Psoas muscle (tissue), 8 donors: ENCODE data around the gene CLPTM1L. TPM values are rescaled to one million over a fixed set of nuclear protein-coding genes. Genes with fewer than 3 reads are reported as not detected.

Experiments
- ATAC-seq, 4 donors: fragments of 200-7000 bp; cut with Tn5 transposase; one replicate each; pipeline ENCODE4 v1.9.1; 2020; ENCODE audit warnings: moderate library complexity in 3 of 4, mild to moderate bottlenecking in 2 of 4
- DNase-seq, 2 donors: peaks; one replicate each; pipeline ENCODE4 v3.0.0-alpha.2; 2020
- H3K27ac ChIP-seq: fragments of 200-600 bp; one replicate; pipeline ENCODE4 v1.8.0; 2022
- H3K27me3 ChIP-seq, 3 donors: fragments of 200-600 bp in 1 of 3; one replicate each; pipeline versions ENCODE4 v1.6.1 to v1.8.0; 2013 to 2022; ENCODE audit warnings: low read length in 2 of 3, mild to moderate bottlenecking in 2 of 3, moderate library complexity in 1 of 3; ENCODE audit not compliant: insufficient read depth in 3 of 3
- H3K36me3 ChIP-seq, 2 donors: fragments of 200-600 bp in 1 of 2; one replicate each; pipeline versions ENCODE4 v1.6.1 to v1.8.0; 2013 to 2022; ENCODE audit warnings: low read depth in 1 of 2, mild to moderate bottlenecking in 1 of 2, moderate library complexity in 1 of 2; ENCODE audit not compliant: insufficient read depth in 1 of 2
- H3K4me1 ChIP-seq: fragments of 200-600 bp; one replicate; pipeline ENCODE4 v1.8.0; 2022
- H3K4me3 ChIP-seq: fragments of 200-600 bp; one replicate; pipeline ENCODE4 v1.8.0; 2022; ENCODE audit warnings: mild to moderate bottlenecking
- H3K9me3 ChIP-seq: fragments of 200-600 bp; one replicate; pipeline ENCODE4 v1.8.0; 2022
- CTCF ChIP-seq: fragments of 200-600 bp; IDR thresholded peaks from one replicate; pipeline ENCODE4 v1.8.0; 2022; ENCODE audit warnings: antibody characterized with exemption
- WGBS, 3 donors: extraction: QIAGEN DNeasy Blood & Tissue Kit; methylation state at CpG; one replicate each; pipeline versions ENCODE4 v1.1.6 to v1.1.7; 2013; 5-methylcytosine and 5-hydroxymethylcytosine counted together
- intact Hi-C, 2 donors: fragments of 100-400 bp; cut with DNase I; formaldehyde crosslinking; loops; one replicate each; pipeline versions ENCODE4 v1.11.0 to v1.14.2; 2022
- polyA plus RNA-seq, 3 donors: library from polyadenylated mRNA; stranded (reverse); fragments of 200-250 nt; gene quantifications; one replicate each; pipeline ENCODE4 v1.2.3, GENCODE V29; 2013
- total RNA-seq, 4 donors: library from RNA; stranded (reverse); fragmentation: NEBNext Ultra II Directional in 2 of 4; extraction: Animal tissue kit (Norgen Biotek cat#: 25700) in 2 of 4; gene quantifications; one replicate each; pipeline versions ENCODE4 v1.2.1 to v1.2.4, GENCODE V29; 2021 to 2023
- donor health status: healthy with polysubstance abuse.
- donor health status: DM: no; HTN: no; CAD: no; lungs with moderate emphysema.
- donor health status: Bipolar disorder and iron deficiency.
- donor health status: healthy.
- donor health status: DM: yes; HTN: yes; CAD: no.
- donor health status: DM: no; HTN: no; CAD: no.
- donor health status: DM: no; HTN: no; CAD: no.
- donor health status: DM: yes; HTN: yes; CAD: no.

The CLPTM1L gene
- total and polyA plus RNA-seq, 7 donors = 24.2 to 92.4 (median 34.8) TPM

GRCh38 chr5:1378096-1378495, 33.2 kb upstream of the CLPTM1L start:
- DNase-seq (peak in 1 of 2 donors; percentile 32), ATAC-seq (no peak)
- intact Hi-C loops = no loop called here
- no peak overlapping the region for H3K27ac ChIP-seq
- no peaks in the 10 kb centered on the region for H3K36me3 ChIP-seq
- H3K4me3 ChIP-seq = no peak overlapping the region
- WGBS, 3 donors = 93 to 95% (median 93%) methylated on average over 18 of the region's 18 CpGs
- H3K4me1 ChIP-seq = no peaks in the 10 kb centered on the region
- H3K27me3 ChIP-seq = peaks cover 0 to 31% (median 15%) of the 10 kb centered on the region in 3 donors
- no peak for TF ChIP-seq CTCF
- H3K9me3 ChIP-seq = no peaks in the 10 kb centered on the region

- Histone ChIP-seq H3K4me3 (no peak overlapping the region), H3K27ac (no peak overlapping the region), H3K36me3 (no peaks in the 10 kb centered on the region), H3K9me3 (no peaks in the 10 kb centered on the region), H3K27me3 (peaks cover 0 to 27% (median 15%) of the 10 kb centered on the region in 3 donors), H3K4me1 (no peaks in the 10 kb centered on the region)
- no peak for ATAC-seq
- 25 to 40% (median 40%) methylated on average over 3 of the region's 3 CpGs for WGBS, 3 donors
- TF ChIP-seq CTCF = no peak
- DNase-seq = peak in 1 of 2 donors; percentile 19
- intact Hi-C loops = no loop called here
These were observed 32.1 kb upstream of the CLPTM1L start for GRCh38 chr5:1376981-1377380.

GRCh38 chr5:1375871-1376810, 31.2 kb upstream of the CLPTM1L start:
- no peaks in the 10 kb centered on the region for H3K9me3 ChIP-seq
- H3K4me3 ChIP-seq = no peak overlapping the region
- H3K27me3 ChIP-seq = peaks cover 0 to 29% (median 10%) of the 10 kb centered on the region in 3 donors
- no peaks in the 10 kb centered on the region for H3K36me3 ChIP-seq
- DNase-seq (no peak), ATAC-seq (no peak)
- H3K27ac ChIP-seq = no peak overlapping the region
- intact Hi-C loops = no loop called here
- TF ChIP-seq CTCF = no peak
- no peaks in the 10 kb centered on the region for H3K4me1 ChIP-seq
- 62 to 71% (median 63%) methylated on average over 21 to 23 of the region's 23 CpGs for WGBS, 3 donors

GRCh38 chr5:1374679-1375055, 29.8 kb upstream of the CLPTM1L start:
- no peaks in the 10 kb centered on the region for H3K4me1 ChIP-seq
- ATAC-seq (no peak), DNase-seq (no peak)
- H3K9me3 ChIP-seq = no peaks in the 10 kb centered on the region
- 19 to 25% (median 22%) methylated on average over 6 of the region's 6 CpGs for WGBS, 3 donors
- H3K4me3 ChIP-seq = no peak overlapping the region
- intact Hi-C loops = no loop called here
- TF ChIP-seq CTCF = no peak
- H3K36me3 ChIP-seq = no peaks in the 10 kb centered on the region
- H3K27me3 ChIP-seq = peaks cover 0 to 20% (median 8%) of the 10 kb centered on the region in 3 donors
- H3K27ac ChIP-seq = no peak overlapping the region
